Right ventricle myocardium inferior (tissue), 1 donor: ENCODE results near the gene DNAL1. TPM values are rescaled to one million over a fixed set of nuclear protein-coding genes. Genes with fewer than 3 reads are reported as not detected.
A peak's percentile ranks its signal among the peaks of the same experiment; 100 is the strongest.
"Not testable (repeated sequence)": the region's sequence is repeated elsewhere in the genome, so short reads cannot be mapped to it uniquely, and the experiment has no call there.

Experiments used
- ATAC-seq: fragments of 200-7000 bp; cut with Tn5 transposase; one replicate; pipeline ENCODE4 v1.9.1; 2020; ENCODE audit warnings: mild to moderate bottlenecking, moderate library complexity
- DNase-seq: peaks from one replicate; pipeline ENCODE4 v3.0.0; 2021; ENCODE audit errors: missing footprints
- intact Hi-C: fragments of 100-400 bp; cut with DNase I; formaldehyde crosslinking; loops from one replicate; pipeline ENCODE4 v1.11.0; 2022
- total RNA-seq: library from RNA; stranded (reverse); fragmentation: NEBNext Ultra II Directional; extraction: Animal tissue kit (Norgen Biotek cat#: 25700); gene quantifications from one replicate; pipeline ENCODE4 v1.2.1, GENCODE V29; 2021
- donor health status: DM: no; HTN: yes; CAD: no; lungs with severe emphysema.

The DNAL1 gene
- total RNA-seq, 1 donor from 2014 or later, result 16.4 TPM

GRCh38 chr14:73686901-73687300 lies 42.1 kb downstream of the DNAL1 start:
- intact Hi-C loops, result no loop called here
- no peak for ATAC-seq
- DNase-seq, result no peak

- ATAC-seq (no peak), DNase-seq (no peak)
- intact Hi-C loops, result no loop called here
Observed at GRCh38 chr14:73694083-73694482, 49.3 kb downstream of the DNAL1 start.

GRCh38 chr14:73695082-73695481 lies 50.3 kb downstream of the DNAL1 start:
- intact Hi-C loops, result no loop called here
- DNase-seq, result no peak
- ATAC-seq, result no peak

- no peak for ATAC-seq
- intact Hi-C loops, result no loop called here
Observed at GRCh38 chr14:73695997-73696396, 51.2 kb downstream of the DNAL1 start.

GRCh38 chr14:73696466-73697400 lies 51.9 kb downstream of the DNAL1 start:
- intact Hi-C loops, result no loop called here
- DNase-seq (no peak), ATAC-seq (peak; percentile 69)

More at GRCh38 chr14:73695997-73696396, 51.2 kb downstream of the DNAL1 start:
- no peak for DNase-seq

- intact Hi-C loops, result no loop called here
- ATAC-seq (no peak), DNase-seq (no peak)
Observed at GRCh38 chr14:73700325-73700724, 55.5 kb downstream of the DNAL1 start.

GRCh38 chr14:73708076-73708475 lies 63.3 kb downstream of the DNAL1 start:
- ATAC-seq, DNase-seq, intact Hi-C loops: not testable (repeated sequence)

- intact Hi-C loops, result loop anchor here (5.0 kb wide), 1 partner anchor 63 kb away; no protein-coding TSS in a partner anchor
- ATAC-seq, result no peak
- DNase-seq, result no peak
Observed at GRCh38 chr14:73709904-73710469, 65.2 kb downstream of the DNAL1 start.

- ATAC-seq (no peak), DNase-seq (no peak)
- intact Hi-C loops, result loop anchor here (5.0 kb wide), 1 partner anchor 63 kb away; no protein-coding TSS in a partner anchor
Observed at GRCh38 chr14:73710737-73711136, 66.0 kb downstream of the DNAL1 start.

GRCh38 chr14:73712071-73712506 lies 67.3 kb downstream of the DNAL1 start:
- intact Hi-C loops, result loop anchor here (5.0 kb wide), 1 partner anchor 65 kb away; no protein-coding TSS in a partner anchor
- no peak for ATAC-seq
- DNase-seq, result no peak

GRCh38 chr14:73712540-73713180 lies 67.9 kb downstream of the DNAL1 start:
- intact Hi-C loops, result loop anchor here (5.0 kb wide), 1 partner anchor 65 kb away; no protein-coding TSS in a partner anchor
- DNase-seq, result no peak
- no peak for ATAC-seq

- intact Hi-C loops, result loop anchor here (5.0 kb wide), 1 partner anchor 66 kb away; no protein-coding TSS in a partner anchor
- ATAC-seq, result peak; percentile 2
Observed at GRCh38 chr14:73713206-73713802, 68.5 kb downstream of the DNAL1 start.

GRCh38 chr14:73713803-73714655 lies 69.2 kb downstream of the DNAL1 start, which contains the start of gene PNMA1:
PNMA1 (minus strand) TSS chr14:73714384; CDS start chr14:73713639, 745 bp downstream.
- intact Hi-C loops, result loop anchor here (5.0 kb wide), 1 partner anchor 67 kb away; no protein-coding TSS in a partner anchor
- ATAC-seq (peak; percentile 93), DNase-seq (peak; percentile 92)

More at GRCh38 chr14:73713206-73713802, 68.5 kb downstream of the DNAL1 start:
- no peak for DNase-seq

GRCh38 chr14:73714656-73715081 lies 69.9 kb downstream of the DNAL1 start:
- intact Hi-C loops, result loop anchor here (5.0 kb wide), 1 partner anchor 67 kb away; no protein-coding TSS in a partner anchor
- ATAC-seq, result no peak
- DNase-seq, result no peak

- ATAC-seq (no peak), DNase-seq (no peak)
- intact Hi-C loops, result no loop called here
Observed at GRCh38 chr14:73715707-73716106, 70.9 kb downstream of the DNAL1 start.

GRCh38 chr14:73717266-73717665 lies 72.5 kb downstream of the DNAL1 start:
- ATAC-seq (no peak), DNase-seq (no peak)
- intact Hi-C loops, result no loop called here

- DNase-seq (no peak), ATAC-seq (no peak)
- intact Hi-C loops, result no loop called here
Observed at GRCh38 chr14:73717711-73718417, 73.1 kb downstream of the DNAL1 start.
